Measurements from ENCODE around the gene GVQW3.

DNA sequence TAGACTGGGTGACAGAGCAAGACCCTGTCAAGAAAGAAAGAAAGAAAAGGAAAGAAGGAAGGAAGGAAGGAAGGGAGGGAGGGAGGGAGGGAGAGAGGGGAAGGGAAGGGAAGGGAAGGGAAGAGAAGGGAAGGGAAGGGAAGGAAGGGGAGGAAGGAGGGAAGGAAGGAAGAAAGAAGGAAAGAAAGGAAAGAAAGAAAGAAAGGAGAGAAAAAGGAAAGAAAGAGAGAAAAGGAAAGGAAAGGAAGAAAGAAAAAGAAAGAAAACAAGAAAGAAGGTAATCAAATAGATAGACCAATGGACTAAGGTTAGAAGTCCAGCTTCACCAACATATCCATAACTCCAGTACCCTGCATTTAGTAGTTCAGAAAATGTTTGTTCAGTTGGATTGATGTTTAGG is 45.5 kb downstream of the GVQW3 start:
- TF ChIP-seq, protein P1, sequence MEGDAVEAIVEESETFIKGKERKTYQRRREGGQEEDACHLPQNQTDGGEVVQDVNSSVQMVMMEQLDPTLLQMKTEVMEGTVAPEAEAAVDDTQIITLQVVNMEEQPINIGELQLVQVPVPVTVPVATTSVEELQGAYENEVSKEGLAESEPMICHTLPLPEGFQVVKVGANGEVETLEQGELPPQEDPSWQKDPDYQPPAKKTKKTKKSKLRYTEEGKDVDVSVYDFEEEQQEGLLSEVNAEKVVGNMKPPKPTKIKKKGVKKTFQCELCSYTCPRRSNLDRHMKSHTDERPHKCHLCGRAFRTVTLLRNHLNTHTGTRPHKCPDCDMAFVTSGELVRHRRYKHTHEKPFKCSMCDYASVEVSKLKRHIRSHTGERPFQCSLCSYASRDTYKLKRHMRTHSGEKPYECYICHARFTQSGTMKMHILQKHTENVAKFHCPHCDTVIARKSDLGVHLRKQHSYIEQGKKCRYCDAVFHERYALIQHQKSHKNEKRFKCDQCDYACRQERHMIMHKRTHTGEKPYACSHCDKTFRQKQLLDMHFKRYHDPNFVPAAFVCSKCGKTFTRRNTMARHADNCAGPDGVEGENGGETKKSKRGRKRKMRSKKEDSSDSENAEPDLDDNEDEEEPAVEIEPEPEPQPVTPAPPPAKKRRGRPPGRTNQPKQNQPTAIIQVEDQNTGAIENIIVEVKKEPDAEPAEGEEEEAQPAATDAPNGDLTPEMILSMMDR (IDR thresholded peaks at IDR 0.05) = no peak
- no peak for TF ChIP-seq EP300 (IDR thresholded peaks at IDR 0.05)
- no peak for TF ChIP-seq POLR2A (IDR thresholded peaks at IDR 0.05)

All from ovary (tissue), 3 donors.